Neural cell (in vitro differentiated cells): ENCODE measurements around the gene SLC24A3. TPM values are rescaled to one million over a fixed set of nuclear protein-coding genes. Genes with fewer than 3 reads are reported as not detected.

ENCODE experiments used
- H2AFZ ChIP-seq: fragments of 200-600, 300-800 bp; sonication (generic), shearing (Covaris generic); 2 replicates; pipeline ENCODE4 v1.6.0; 2014; ENCODE audit warnings: low read depth, mild to moderate bottlenecking, antibody characterized with exemption, low read length, moderate library complexity
- H3F3A ChIP-seq: fragments of 200-600 bp; shearing (Covaris generic); 2 replicates; pipeline ENCODE4 v1.6.1; 2016; ENCODE audit warnings: mild to moderate bottlenecking, moderate library complexity, mixed read lengths, antibody characterized with exemption, low read length; ENCODE audit not compliant: insufficient read depth, poor library complexity, severe bottlenecking
- H3K27ac ChIP-seq: fragments of 200-600, 300-800 bp; sonication (generic), shearing (Covaris generic); 2 replicates; pipeline ENCODE4 v1.5.1; 2014; ENCODE audit warnings: mild to moderate bottlenecking, low read length, moderate library complexity
- H3K27me3 ChIP-seq: fragments of 300-800, 200-600 bp; sonication (generic), shearing (Covaris generic); 2 replicates; pipeline ENCODE4 v1.6.0; 2014; ENCODE audit warnings: mild to moderate bottlenecking, low read depth, low read length, moderate library complexity; ENCODE audit not compliant: insufficient read depth
- H3K36me3 ChIP-seq: fragments of 300-800, 200-600 bp; sonication (generic), shearing (Covaris generic); 2 replicates; pipeline ENCODE4 v1.5.1; 2014; ENCODE audit warnings: mild to moderate bottlenecking, antibody characterized with exemption, low read length, moderate library complexity; ENCODE audit not compliant: insufficient read depth
- H3K4me2 ChIP-seq: fragments of 300-800, 200-600 bp; sonication (generic), shearing (Covaris generic); 2 replicates; pipeline ENCODE4 v1.6.0; 2014; ENCODE audit warnings: mild to moderate bottlenecking, low read length
- H3K4me3 ChIP-seq: fragments of 300-800, 200-600 bp; sonication (generic), shearing (Covaris generic); 2 replicates; pipeline ENCODE4 v1.5.1; 2014; ENCODE audit warnings: mild to moderate bottlenecking, low read length, moderate library complexity
- H3K79me2 ChIP-seq: fragments of 200-600 bp; shearing (Covaris generic); replicated peaks from 2 replicates; pipeline ENCODE4 v1.6.0; 2014; ENCODE audit warnings: mild to moderate bottlenecking, low read length, moderate library complexity; ENCODE audit not compliant: insufficient read depth
- H3K9ac ChIP-seq: fragments of 300-800, 200-600 bp; sonication (generic), shearing (Covaris generic); 2 replicates; pipeline ENCODE4 v1.6.1; 2016; ENCODE audit warnings: mild to moderate bottlenecking, low read length, mixed read lengths
- H3K9me2 ChIP-seq: fragments of 200-600 bp; shearing (Covaris generic); 2 replicates; pipeline ENCODE4 v1.6.1; 2016; ENCODE audit warnings: mild to moderate bottlenecking, low read length, mixed read lengths; ENCODE audit not compliant: insufficient read depth
- H3K9me3 ChIP-seq: fragments of 200-600, 300-800 bp; sonication (generic), shearing (Covaris generic); 2 replicates; pipeline ENCODE4 v1.6.1; 2016; ENCODE audit warnings: mild to moderate bottlenecking, mixed run types, low read length, moderate library complexity, mixed read lengths
- H4K20me1 ChIP-seq: fragments of 200-600 bp; shearing (Covaris generic); 2 replicates; pipeline ENCODE4 v1.6.1; 2016; ENCODE audit warnings: mild to moderate bottlenecking, mixed run types; ENCODE audit not compliant: insufficient read depth
- CTCF ChIP-seq: fragments of 450-650 bp; IDR thresholded peaks from 2 replicates; pipeline ENCODE4 v1.5.1; 2014; ENCODE audit warnings: antibody characterized with exemption, mild to moderate bottlenecking, moderate library complexity; ENCODE audit not compliant: poor library complexity, severe bottlenecking
- EP300 ChIP-seq: fragments of 450-650 bp; conservative IDR thresholded peaks from 2 replicates; pipeline ENCODE4 v1.6.1; 2014; ENCODE audit warnings: antibody characterized with exemption, mild to moderate bottlenecking, moderate library complexity; ENCODE audit not compliant: poor library complexity, severe bottlenecking
- EZH2 ChIP-seq: fragments of 200-600, 300-800 bp; shearing (Covaris generic), sonication (generic); IDR thresholded peaks from 2 replicates; pipeline ENCODE4 v1.6.1; 2014; ENCODE audit warnings: antibody characterized with exemption, low read length, borderline replicate concordance, mild to moderate bottlenecking; ENCODE audit not compliant: insufficient read depth, poor library complexity, severe bottlenecking
- MXI1 ChIP-seq: fragments of 450-650 bp; conservative IDR thresholded peaks from 2 replicates; pipeline ENCODE4 v1.6.1; 2014; ENCODE audit warnings: antibody characterized with exemption, mild to moderate bottlenecking; ENCODE audit not compliant: poor library complexity, severe bottlenecking
- POLR2AphosphoS5 ChIP-seq: IDR thresholded peaks from 2 replicates; pipeline ENCODE4 v1.6.1; 2012
- RAD21 ChIP-seq: fragments of 450-650 bp; conservative IDR thresholded peaks from 2 replicates; pipeline ENCODE4 v1.6.1; 2014; ENCODE audit warnings: antibody characterized with exemption, mild to moderate bottlenecking, moderate library complexity
- REST ChIP-seq: IDR thresholded peaks from 2 replicates; pipeline ENCODE4 v1.6.1; 2012; ENCODE audit warnings: borderline replicate concordance
- SMC3 ChIP-seq: fragments of 450-650 bp; conservative IDR thresholded peaks from 2 replicates; pipeline ENCODE4 v1.6.1; 2014; ENCODE audit warnings: antibody characterized with exemption, mild to moderate bottlenecking, moderate library complexity; ENCODE audit not compliant: poor library complexity
- TAF1 ChIP-seq: IDR thresholded peaks from 2 replicates; pipeline ENCODE4 v1.6.1; 2012; ENCODE audit warnings: low read depth
- polyA plus RNA-seq: library from polyadenylated mRNA; depleted of rRNA; stranded (reverse); fragments of >200 nt; gene quantifications from 2 replicates; pipeline ENCODE4 v1.2.3, GENCODE V29; 2014

SLC24A3 gene
- polyA plus RNA-seq, 1 donor from 2014 or later: 6.5 TPM

DNA sequence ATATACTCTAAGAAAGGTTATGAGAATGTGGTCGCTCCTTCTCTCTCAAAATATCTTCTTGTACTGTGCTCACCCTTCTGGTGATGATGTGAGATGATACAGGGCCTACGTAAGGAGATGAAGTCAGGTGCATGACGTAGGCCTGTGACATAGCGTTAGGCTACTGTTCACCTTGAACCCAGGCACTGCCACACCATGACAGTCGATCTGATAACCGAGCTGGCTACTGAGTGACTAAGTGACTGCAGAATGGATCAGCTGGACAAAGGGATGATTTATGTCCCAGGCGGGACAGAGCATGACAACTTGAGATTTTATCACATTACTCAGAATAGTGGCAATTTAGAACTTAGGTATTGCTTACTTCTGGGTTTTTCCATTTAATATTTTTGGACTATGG is 11.2 kb downstream of the SLC24A3 start:
- no peaks in the 10 kb centered on the region for H3K9me3 ChIP-seq
- H3K27ac ChIP-seq: no peak overlapping the region
- no peak overlapping the region for H3K4me2 ChIP-seq
- no peaks in the 10 kb centered on the region for H3K36me3 ChIP-seq
- H3F3A ChIP-seq: no peaks in the 10 kb centered on the region
- no peaks in the 10 kb centered on the region for H3K79me2 ChIP-seq
- no peak for TF ChIP-seq CTCF
- H3K9me2 ChIP-seq: no peaks in the 10 kb centered on the region
- H3K4me3 ChIP-seq: no peak overlapping the region
- H4K20me1 ChIP-seq: no peaks in the 10 kb centered on the region
- no peak overlapping the region for H2AFZ ChIP-seq
- no peaks in the 10 kb centered on the region for H3K27me3 ChIP-seq
- no peak overlapping the region for H3K9ac ChIP-seq

DNA sequence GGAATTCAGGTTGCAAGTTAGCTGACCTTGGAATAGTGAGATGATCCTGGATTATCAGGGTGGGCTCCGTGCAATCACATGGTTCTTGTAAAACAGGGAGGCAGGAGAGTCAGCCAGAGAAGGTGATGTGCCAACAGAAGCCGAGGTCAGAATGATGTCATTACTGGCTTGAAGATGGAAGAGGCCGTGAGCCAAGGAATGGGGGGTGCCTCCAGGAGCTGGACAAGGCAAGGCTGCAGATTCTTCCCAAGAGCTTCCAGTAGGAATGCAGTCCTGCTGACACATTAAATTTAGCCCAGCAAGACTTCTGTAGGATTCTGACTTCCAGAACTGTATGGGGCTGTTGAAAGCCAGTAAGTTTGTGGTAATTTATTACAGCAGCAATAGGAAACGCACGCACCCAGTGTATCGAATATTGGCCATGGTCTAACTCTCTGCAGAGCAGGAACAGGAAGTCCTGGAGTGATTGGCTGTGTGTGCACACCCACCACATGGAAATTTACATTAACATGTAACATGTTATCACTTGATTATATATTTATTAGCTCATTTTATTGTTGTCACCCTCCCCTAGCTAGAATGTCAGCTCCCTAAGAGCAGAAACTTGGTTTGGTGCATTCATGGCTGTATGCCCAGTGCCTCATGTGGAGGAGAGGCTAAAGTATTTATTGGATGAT is 19.1 kb downstream of the SLC24A3 start:
- no peaks in the 10 kb centered on the region for H3F3A ChIP-seq
- no peak overlapping the region for H3K27ac ChIP-seq
- H3K4me3 ChIP-seq: no peak overlapping the region
- no peak overlapping the region for H3K9ac ChIP-seq
- no peak for TF ChIP-seq MXI1
- TF ChIP-seq POLR2AphosphoS5: no peak
- TF ChIP-seq RAD21: no peak
- TF ChIP-seq CTCF: no peak
- TF ChIP-seq EP300: no peak
- no peak for TF ChIP-seq EZH2
- no peak for TF ChIP-seq SMC3
- no peak for TF ChIP-seq REST
- no peak for TF ChIP-seq TAF1
- no peaks in the 10 kb centered on the region for H3K79me2 ChIP-seq
- no peaks in the 10 kb centered on the region for H3K27me3 ChIP-seq
- H3K4me2 ChIP-seq: no peak overlapping the region
- no peaks in the 10 kb centered on the region for H3K9me2 ChIP-seq
- H2AFZ ChIP-seq: no peak overlapping the region
- no peaks in the 10 kb centered on the region for H3K36me3 ChIP-seq
- no peaks in the 10 kb centered on the region for H4K20me1 ChIP-seq
- H3K9me3 ChIP-seq: no peaks in the 10 kb centered on the region
